HCT116 (cell line): ENCODE results near the gene RAPH1.

Source experiments
- POLR2A ChIP-seq: IDR thresholded peaks from 2 replicates; pipeline ENCODE4 v1.7.0; 2011; ENCODE audit warnings: borderline replicate concordance; ENCODE audit not compliant: insufficient read depth, insufficient read length; ENCODE audit errors: extremely low read depth
- YY1 ChIP-seq: IDR thresholded peaks from 2 replicates; pipeline ENCODE4 v1.6.1; 2011; ENCODE audit warnings: low read length, low read depth, moderate library complexity, mild to moderate bottlenecking; ENCODE audit not compliant: insufficient replicate concordance; ENCODE audit errors: extremely low read depth
- TF ChIP-seq, protein P1 (sequence below), 3 experiments: fragments of 200-600 bp in 1 of 3; sonication (generic) in 1 of 3; IDR thresholded peaks in 2 of 3; conservative IDR thresholded peaks in 1 of 3; 2 replicates each; pipeline ENCODE4 v1.5.1; 2012 to 2017; ENCODE audit warnings: low read depth in 2 of 3, low read length in 2 of 3, antibody characterized with exemption in 1 of 3, borderline replicate concordance in 1 of 3, control low read depth in 1 of 3, mild to moderate bottlenecking in 1 of 3, mixed read lengths in 1 of 3, mixed run types in 1 of 3, moderate library complexity in 1 of 3; ENCODE audit not compliant: insufficient read depth in 1 of 3
- TF ChIP-seq, protein P2 (sequence below): IDR thresholded peaks from 2 replicates; pipeline ENCODE4 v1.6.1; 2012
- TF ChIP-seq, protein P3 (sequence below): IDR thresholded peaks from 2 replicates; pipeline ENCODE4 v1.6.1; 2012

DNA sequence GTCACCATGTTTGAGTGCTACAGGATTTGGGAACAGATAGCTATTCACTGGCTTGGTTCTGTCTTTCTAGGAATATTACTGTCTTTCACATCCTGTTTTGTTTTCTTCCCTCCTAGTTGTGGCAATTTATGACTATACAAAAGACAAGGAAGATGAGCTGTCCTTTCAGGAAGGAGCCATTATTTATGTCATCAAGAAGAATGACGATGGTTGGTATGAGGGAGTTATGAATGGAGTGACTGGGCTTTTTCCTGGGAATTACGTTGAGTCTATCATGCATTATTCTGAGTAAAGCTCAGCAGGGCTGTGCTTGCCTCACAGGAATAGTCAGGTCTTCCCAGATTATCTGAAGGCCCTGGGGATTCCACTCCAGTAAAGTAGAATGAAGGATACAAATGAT, 108.0 kb downstream of the RAPH1 start:
- TF ChIP-seq, protein P1, sequence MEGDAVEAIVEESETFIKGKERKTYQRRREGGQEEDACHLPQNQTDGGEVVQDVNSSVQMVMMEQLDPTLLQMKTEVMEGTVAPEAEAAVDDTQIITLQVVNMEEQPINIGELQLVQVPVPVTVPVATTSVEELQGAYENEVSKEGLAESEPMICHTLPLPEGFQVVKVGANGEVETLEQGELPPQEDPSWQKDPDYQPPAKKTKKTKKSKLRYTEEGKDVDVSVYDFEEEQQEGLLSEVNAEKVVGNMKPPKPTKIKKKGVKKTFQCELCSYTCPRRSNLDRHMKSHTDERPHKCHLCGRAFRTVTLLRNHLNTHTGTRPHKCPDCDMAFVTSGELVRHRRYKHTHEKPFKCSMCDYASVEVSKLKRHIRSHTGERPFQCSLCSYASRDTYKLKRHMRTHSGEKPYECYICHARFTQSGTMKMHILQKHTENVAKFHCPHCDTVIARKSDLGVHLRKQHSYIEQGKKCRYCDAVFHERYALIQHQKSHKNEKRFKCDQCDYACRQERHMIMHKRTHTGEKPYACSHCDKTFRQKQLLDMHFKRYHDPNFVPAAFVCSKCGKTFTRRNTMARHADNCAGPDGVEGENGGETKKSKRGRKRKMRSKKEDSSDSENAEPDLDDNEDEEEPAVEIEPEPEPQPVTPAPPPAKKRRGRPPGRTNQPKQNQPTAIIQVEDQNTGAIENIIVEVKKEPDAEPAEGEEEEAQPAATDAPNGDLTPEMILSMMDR (IDR thresholded peaks at IDR 0.05 in 2 of 3, conservative IDR thresholded peaks at IDR 0.05 in 1 of 3; ENCODE audit: borderline replicate concordance in 1 of 3, insufficient read depth in 1 of 3, low read depth in 2 of 3, low read length in 2 of 3), result no peak
- TF ChIP-seq POLR2A (no peak), YY1 (no peak)
- TF ChIP-seq, protein P2, sequence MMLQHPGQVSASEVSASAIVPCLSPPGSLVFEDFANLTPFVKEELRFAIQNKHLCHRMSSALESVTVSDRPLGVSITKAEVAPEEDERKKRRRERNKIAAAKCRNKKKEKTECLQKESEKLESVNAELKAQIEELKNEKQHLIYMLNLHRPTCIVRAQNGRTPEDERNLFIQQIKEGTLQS, result no peak
- TF ChIP-seq, protein P3, sequence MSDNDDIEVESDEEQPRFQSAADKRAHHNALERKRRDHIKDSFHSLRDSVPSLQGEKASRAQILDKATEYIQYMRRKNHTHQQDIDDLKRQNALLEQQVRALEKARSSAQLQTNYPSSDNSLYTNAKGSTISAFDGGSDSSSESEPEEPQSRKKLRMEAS, result no peak
